ENCODE data around the gene GPX7.

- no peak for TF ChIP-seq EZH2 (IDR thresholded peaks at IDR 0.05; ENCODE audit: low read length, unreplicated experiment)
- TF ChIP-seq, protein P1, sequence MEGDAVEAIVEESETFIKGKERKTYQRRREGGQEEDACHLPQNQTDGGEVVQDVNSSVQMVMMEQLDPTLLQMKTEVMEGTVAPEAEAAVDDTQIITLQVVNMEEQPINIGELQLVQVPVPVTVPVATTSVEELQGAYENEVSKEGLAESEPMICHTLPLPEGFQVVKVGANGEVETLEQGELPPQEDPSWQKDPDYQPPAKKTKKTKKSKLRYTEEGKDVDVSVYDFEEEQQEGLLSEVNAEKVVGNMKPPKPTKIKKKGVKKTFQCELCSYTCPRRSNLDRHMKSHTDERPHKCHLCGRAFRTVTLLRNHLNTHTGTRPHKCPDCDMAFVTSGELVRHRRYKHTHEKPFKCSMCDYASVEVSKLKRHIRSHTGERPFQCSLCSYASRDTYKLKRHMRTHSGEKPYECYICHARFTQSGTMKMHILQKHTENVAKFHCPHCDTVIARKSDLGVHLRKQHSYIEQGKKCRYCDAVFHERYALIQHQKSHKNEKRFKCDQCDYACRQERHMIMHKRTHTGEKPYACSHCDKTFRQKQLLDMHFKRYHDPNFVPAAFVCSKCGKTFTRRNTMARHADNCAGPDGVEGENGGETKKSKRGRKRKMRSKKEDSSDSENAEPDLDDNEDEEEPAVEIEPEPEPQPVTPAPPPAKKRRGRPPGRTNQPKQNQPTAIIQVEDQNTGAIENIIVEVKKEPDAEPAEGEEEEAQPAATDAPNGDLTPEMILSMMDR (conservative IDR thresholded peaks at IDR 0.05; ENCODE audit: low read depth, low read length), result no peak
Observed at GRCh38 chr1:52592637-52593323, 9.4 kb upstream of the GPX7 start.
